Measurements from ENCODE around the gene BRCA1. TPM values are rescaled to one million over a fixed set of nuclear protein-coding genes. Genes with fewer than 3 reads are reported as not detected.
A peak's percentile ranks its signal among the peaks of the same experiment; 100 is the strongest.
"Not testable (repeated sequence)": the region's sequence is repeated elsewhere in the genome, so short reads cannot be mapped to it uniquely, and the experiment has no call there.

The BRCA1 gene
- total and polyA plus RNA-seq, 12 donors, result 1.1 to 10.4 (median 3.7) TPM

GRCh38 chr17:43134774-43135453, 9.8 kb upstream of the BRCA1 start:
- WGBS, 4 donors, result 84 to 97% (median 95%) methylated on average over 19 to 25 of the region's 25 CpGs
- peak in 2 of 7 donors; percentile 5 to 39 for DNase-seq
- Histone ChIP-seq H3K36me3 (replicated peaks in 1 of 2) (peaks cover 0 to 25% of the 10 kb centered on the region in 2 donors), H3K4me3 (no peak overlapping the region), H3K27me3 (no peaks in the 10 kb centered on the region), H3K27ac (no peak overlapping the region), H3K9me3 (replicated peaks in 1 of 3) (no peaks in the 10 kb centered on the region), H3K4me1 (replicated peaks in 1 of 2) (no peaks in the 10 kb centered on the region)
- TF ChIP-seq CTCF (IDR thresholded peaks at IDR 0.05) (no peak), POLR2A (IDR thresholded peaks at IDR 0.05) (no peak)
- intact Hi-C loops (cut with DNase I), result loop anchor here in 1 of 2 donors (5.0 kb wide), 1 partner anchor 32 kb away; no protein-coding TSS in a partner anchor

GRCh38 chr17:43133439-43133838, 8.3 kb upstream of the BRCA1 start:
- not testable (repeated sequence) for H3K9me3 ChIP-seq (replicated peaks in 1 of 3); H3K4me3 ChIP-seq; H3K27ac ChIP-seq; H3K4me1 ChIP-seq (replicated peaks in 1 of 2); H3K27me3 ChIP-seq
- peak in 2 of 7 donors; percentile 5 to 24 for DNase-seq
- WGBS, 4 donors, result 83 to 94% (median 89%) methylated on average over 5 of the region's 5 CpGs
- intact Hi-C loops (cut with DNase I), result loop anchor here in 1 of 2 donors (5.0 kb wide), 1 partner anchor 34 kb away; no protein-coding TSS in a partner anchor
- peaks cover 0 to 25% of the 10 kb centered on the region in 2 donors for H3K36me3 ChIP-seq (replicated peaks in 1 of 2)

- peak in 2 of 7 donors; percentile 10 to 21 for DNase-seq
- Histone ChIP-seq H3K27ac (no peak overlapping the region), H3K36me3 (replicated peaks in 1 of 2) (peaks cover 0 to 25% of the 10 kb centered on the region in 2 donors), H3K4me3 (no peak overlapping the region), H3K9me3 (replicated peaks in 1 of 3) (no peaks in the 10 kb centered on the region), H3K27me3 (no peaks in the 10 kb centered on the region), H3K4me1 (replicated peaks in 1 of 2) (no peaks in the 10 kb centered on the region)
- intact Hi-C loops (cut with DNase I), result loop anchor here in 1 of 2 donors (5.0 kb wide), 1 partner anchor 35 kb away; no protein-coding TSS in a partner anchor
- TF ChIP-seq CTCF (IDR thresholded peaks at IDR 0.05), result no peak
- TF ChIP-seq POLR2A (IDR thresholded peaks at IDR 0.05), result no peak
- 79 to 94% (median 85%) methylated on average over 2 of the region's 2 CpGs for WGBS, 4 donors
Measured at GRCh38 chr17:43132117-43132516, 7.0 kb upstream of the BRCA1 start.

- 73 to 93% (median 81%) methylated on average over 11 of the region's 11 CpGs for WGBS, 4 donors
- DNase-seq, result peak in 1 of 7 donors; percentile 3
- Histone ChIP-seq H3K27ac (peak overlapping the region in 1 of 5 donors; percentile 30), H3K4me3 (no peak overlapping the region), H3K9me3 (replicated peaks in 1 of 3) (no peaks in the 10 kb centered on the region), H3K36me3 (replicated peaks in 1 of 2) (peaks cover 0 to 19% of the 10 kb centered on the region in 2 donors), H3K4me1 (replicated peaks in 1 of 2) (peaks cover 7 to 12% of the 10 kb centered on the region in 2 donors), H3K27me3 (no peaks in the 10 kb centered on the region)
- intact Hi-C loops (cut with DNase I), result loop anchor here in 1 of 2 donors (5.0 kb wide), 1 partner anchor 38 kb away; no protein-coding TSS in a partner anchor
- TF ChIP-seq POLR2A (IDR thresholded peaks at IDR 0.05) (no peak), CTCF (IDR thresholded peaks at IDR 0.05) (no peak)
Measured at GRCh38 chr17:43129671-43130010, 4.5 kb upstream of the BRCA1 start.

- H3K9me3 ChIP-seq (replicated peaks in 1 of 3); H3K27me3 ChIP-seq; H3K4me3 ChIP-seq; H3K36me3 ChIP-seq (replicated peaks in 1 of 2); intact Hi-C loops (cut with DNase I); H3K27ac ChIP-seq: not testable (repeated sequence)
- H3K4me1 ChIP-seq (replicated peaks in 1 of 2), result peaks cover 15 to 17% of the 10 kb centered on the region in 2 donors
- WGBS, 4 donors, result 88 to 96% (median 91%) methylated on average over 4 to 6 of the region's 6 CpGs
- peak in 2 of 7 donors; percentile 4 to 23 for DNase-seq
Measured at GRCh38 chr17:43127333-43127876, 2.2 kb upstream of the BRCA1 start.

Measured in adrenal gland (tissue), 12 donors.